Glutamatergic neuron (in vitro differentiated cells): ENCODE measurements around the gene SLC25A26. TPM values are rescaled to one million over a fixed set of nuclear protein-coding genes. Genes with fewer than 3 reads are reported as not detected.

ENCODE experiments used
- DNase-seq: peaks from one replicate; pipeline ENCODE4 v3.0.0; 2022
- H3K27ac Mint-ChIP-seq: one replicate; pipeline ENCODE4 v1.8.0; 2020; ENCODE audit warnings: mild to moderate bottlenecking, mixed read lengths, inconsistent platforms; ENCODE audit not compliant: unreplicated experiment
- H3K27me3 Mint-ChIP-seq: one replicate; pipeline ENCODE4 v1.8.0; 2020; ENCODE audit warnings: mild to moderate bottlenecking, moderate library complexity, mixed read lengths, inconsistent platforms; ENCODE audit not compliant: unreplicated experiment
- H3K36me3 Mint-ChIP-seq: one replicate; pipeline ENCODE4 v1.8.0; 2020; ENCODE audit warnings: mild to moderate bottlenecking, mixed read lengths, inconsistent platforms; ENCODE audit not compliant: unreplicated experiment
- H3K4me1 Mint-ChIP-seq: one replicate; pipeline ENCODE4 v1.8.0; 2020; ENCODE audit warnings: mild to moderate bottlenecking, low read depth, mixed read lengths, inconsistent platforms; ENCODE audit not compliant: unreplicated experiment
- H3K4me3 Mint-ChIP-seq: one replicate; pipeline ENCODE4 v1.8.0; 2020; ENCODE audit warnings: mild to moderate bottlenecking, mixed read lengths, inconsistent platforms; ENCODE audit not compliant: unreplicated experiment
- H3K9me3 Mint-ChIP-seq: one replicate; pipeline ENCODE4 v1.8.0; 2020; ENCODE audit warnings: mild to moderate bottlenecking, moderate library complexity, mixed read lengths, inconsistent platforms; ENCODE audit not compliant: unreplicated experiment
- total RNA-seq: library from RNA; stranded (reverse); fragmentation: NEBNext Ultra II Directional; extraction: Animal tissue kit (Norgen Biotek cat#: 25700); gene quantifications from one replicate; pipeline ENCODE4 v1.2.1, GENCODE V29; 2021; ENCODE audit not compliant: unreplicated experiment
- TF ChIP-seq, protein P1 (sequence below): fragments of 200-600 bp; sonication (generic); IDR thresholded peaks from one replicate; pipeline ENCODE4 v1.5.0; 2021; ENCODE audit not compliant: partially characterized antibody, unreplicated experiment

Gene SLC25A26
- total RNA-seq, 1 donor from 2014 or later: 12.7 TPM

DNA sequence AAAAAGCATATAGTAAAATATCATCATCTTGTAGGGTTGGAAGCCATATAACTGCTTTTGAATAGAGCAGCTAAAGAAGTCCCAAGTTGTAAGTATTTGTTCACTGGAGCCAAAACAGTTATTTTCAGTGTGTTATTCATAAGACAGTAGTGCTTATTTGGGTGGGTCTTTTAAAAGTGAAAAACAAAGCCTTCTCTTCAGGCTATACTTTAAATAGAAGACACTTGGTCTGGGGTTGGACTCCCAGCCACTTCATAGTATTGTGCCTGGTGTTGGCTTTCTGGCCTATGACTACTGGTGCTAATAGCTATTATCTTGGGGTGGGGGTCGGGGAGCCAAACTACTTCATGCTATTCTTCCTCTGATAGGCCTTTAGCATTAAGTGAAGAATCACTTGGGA lies 135.2 kb downstream of the SLC25A26 start:
- TF ChIP-seq, protein P1, sequence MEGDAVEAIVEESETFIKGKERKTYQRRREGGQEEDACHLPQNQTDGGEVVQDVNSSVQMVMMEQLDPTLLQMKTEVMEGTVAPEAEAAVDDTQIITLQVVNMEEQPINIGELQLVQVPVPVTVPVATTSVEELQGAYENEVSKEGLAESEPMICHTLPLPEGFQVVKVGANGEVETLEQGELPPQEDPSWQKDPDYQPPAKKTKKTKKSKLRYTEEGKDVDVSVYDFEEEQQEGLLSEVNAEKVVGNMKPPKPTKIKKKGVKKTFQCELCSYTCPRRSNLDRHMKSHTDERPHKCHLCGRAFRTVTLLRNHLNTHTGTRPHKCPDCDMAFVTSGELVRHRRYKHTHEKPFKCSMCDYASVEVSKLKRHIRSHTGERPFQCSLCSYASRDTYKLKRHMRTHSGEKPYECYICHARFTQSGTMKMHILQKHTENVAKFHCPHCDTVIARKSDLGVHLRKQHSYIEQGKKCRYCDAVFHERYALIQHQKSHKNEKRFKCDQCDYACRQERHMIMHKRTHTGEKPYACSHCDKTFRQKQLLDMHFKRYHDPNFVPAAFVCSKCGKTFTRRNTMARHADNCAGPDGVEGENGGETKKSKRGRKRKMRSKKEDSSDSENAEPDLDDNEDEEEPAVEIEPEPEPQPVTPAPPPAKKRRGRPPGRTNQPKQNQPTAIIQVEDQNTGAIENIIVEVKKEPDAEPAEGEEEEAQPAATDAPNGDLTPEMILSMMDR: no peak
- H3K4me3 Mint-ChIP-seq: no peak overlapping the region
- H3K9me3 Mint-ChIP-seq: no peaks in the 10 kb centered on the region
- DNase-seq: no peak
- no peaks in the 10 kb centered on the region for H3K4me1 Mint-ChIP-seq
- H3K36me3 Mint-ChIP-seq: no peaks in the 10 kb centered on the region
- no peak overlapping the region for H3K27ac Mint-ChIP-seq
- H3K27me3 Mint-ChIP-seq: no peaks in the 10 kb centered on the region

DNA sequence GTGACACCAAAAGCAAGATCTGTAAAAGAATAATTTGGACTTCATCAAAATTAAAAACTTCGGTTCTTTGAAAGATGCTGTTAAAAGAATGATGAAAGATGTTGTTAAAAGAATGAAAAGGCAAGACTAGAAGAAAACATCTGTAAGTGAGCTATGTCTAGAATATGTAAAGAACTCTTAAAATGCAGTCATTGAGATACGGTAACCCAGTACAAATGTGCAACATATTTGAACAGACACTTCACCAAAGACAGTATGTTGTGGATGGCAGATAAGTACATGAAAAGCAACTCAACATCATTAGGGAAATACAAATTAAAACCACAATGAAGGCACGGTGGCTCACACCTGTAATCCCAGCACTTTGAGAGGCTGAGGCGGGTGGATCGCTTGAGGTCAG lies 140.6 kb downstream of the SLC25A26 start:
- Mint-ChIP-seq H3K9me3 (no peaks in the 10 kb centered on the region), H3K27ac (no peak overlapping the region), H3K4me1 (peaks cover 7% of the 10 kb centered on the region), H3K36me3 (no peaks in the 10 kb centered on the region), H3K27me3 (no peaks in the 10 kb centered on the region), H3K4me3 (no peak overlapping the region)
- TF ChIP-seq, protein P1: no peak
- DNase-seq: no peak

DNA sequence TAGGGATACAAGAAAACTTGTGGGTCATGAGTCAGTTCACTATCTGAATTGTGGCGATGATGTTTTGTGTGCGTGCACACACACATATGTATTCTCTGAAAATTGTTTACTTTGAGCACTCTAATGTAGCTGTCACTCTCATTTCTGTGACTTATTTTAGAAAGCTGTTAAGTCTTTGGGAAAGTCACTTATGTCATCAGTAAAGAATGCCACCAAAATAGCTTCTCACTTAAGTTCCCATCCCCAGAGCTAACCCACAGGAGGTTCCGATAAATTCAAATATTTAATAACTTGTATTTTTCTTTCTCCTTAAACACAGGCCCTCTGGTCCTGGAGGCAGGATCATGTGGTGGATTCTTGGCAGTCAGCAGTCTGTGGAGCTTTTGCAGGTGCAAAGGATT lies 141.7 kb downstream of the SLC25A26 start:
- Mint-ChIP-seq H3K27ac (no peak overlapping the region), H3K27me3 (no peaks in the 10 kb centered on the region), H3K36me3 (no peaks in the 10 kb centered on the region), H3K4me1 (peaks cover 7% of the 10 kb centered on the region), H3K9me3 (no peaks in the 10 kb centered on the region), H3K4me3 (no peak overlapping the region)
- DNase-seq: no peak
- TF ChIP-seq, protein P1: no peak

DNA sequence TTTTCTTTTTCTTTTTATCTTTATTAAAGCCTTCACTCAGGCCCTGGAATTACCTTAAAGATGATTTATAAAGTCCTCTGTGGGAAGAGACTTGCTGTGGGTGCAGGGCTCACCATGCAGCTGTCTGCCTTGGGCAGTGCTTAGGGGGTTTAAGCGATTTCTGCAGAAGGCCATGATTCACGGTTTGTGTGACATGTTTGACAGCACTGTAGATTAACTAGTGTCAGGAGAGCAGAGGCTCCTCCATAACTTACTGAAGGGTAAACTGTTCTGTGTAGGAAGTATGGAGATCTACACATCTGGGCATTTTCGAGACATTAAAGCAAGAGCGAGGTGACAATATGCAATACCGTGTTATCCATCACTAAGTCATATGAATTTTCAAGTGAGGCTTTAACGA lies 142.3 kb downstream of the SLC25A26 start:
- TF ChIP-seq, protein P1: no peak
- DNase-seq: no peak
- H3K27me3 Mint-ChIP-seq: no peaks in the 10 kb centered on the region
- H3K4me3 Mint-ChIP-seq: no peak overlapping the region
- H3K36me3 Mint-ChIP-seq: no peaks in the 10 kb centered on the region
- peaks cover 7% of the 10 kb centered on the region for H3K4me1 Mint-ChIP-seq
- H3K27ac Mint-ChIP-seq: no peak overlapping the region
- H3K9me3 Mint-ChIP-seq: no peaks in the 10 kb centered on the region

DNA sequence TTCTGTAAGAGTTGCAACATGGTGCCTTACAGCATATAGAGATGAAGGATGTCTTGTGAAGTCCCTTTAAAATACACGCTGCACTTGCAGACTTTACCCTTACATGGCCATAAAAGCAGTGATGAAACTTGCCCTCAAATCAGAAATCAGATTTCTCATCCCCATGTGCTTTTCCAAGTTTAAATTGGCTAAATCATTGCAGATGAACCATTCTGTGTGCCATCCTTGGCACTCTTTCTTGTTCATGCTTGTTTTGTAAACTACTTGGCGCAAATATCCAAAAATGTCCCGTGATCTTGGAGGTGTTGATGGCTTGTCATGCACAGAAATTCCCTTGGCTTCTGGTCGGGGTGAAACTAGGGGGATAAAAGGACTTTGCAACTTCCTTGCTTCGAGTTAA lies 144.3 kb downstream of the SLC25A26 start:
- no peak overlapping the region for H3K27ac Mint-ChIP-seq
- no peaks in the 10 kb centered on the region for H3K27me3 Mint-ChIP-seq
- peaks cover 7% of the 10 kb centered on the region for H3K4me1 Mint-ChIP-seq
- no peak overlapping the region for H3K4me3 Mint-ChIP-seq
- H3K9me3 Mint-ChIP-seq: no peaks in the 10 kb centered on the region
- no peaks in the 10 kb centered on the region for H3K36me3 Mint-ChIP-seq
- DNase-seq: no peak
- TF ChIP-seq, protein P1: no peak
